GM12801 (cell line): ENCODE results near the gene RABGAP1.

ENCODE experiments used
- CTCF ChIP-seq: IDR thresholded peaks from one replicate; pipeline ENCODE4 v1.5.1; 2011; ENCODE audit warnings: control low read depth; ENCODE audit not compliant: insufficient read length; ENCODE audit errors: extremely low read depth

The RABGAP1 gene

DNA sequence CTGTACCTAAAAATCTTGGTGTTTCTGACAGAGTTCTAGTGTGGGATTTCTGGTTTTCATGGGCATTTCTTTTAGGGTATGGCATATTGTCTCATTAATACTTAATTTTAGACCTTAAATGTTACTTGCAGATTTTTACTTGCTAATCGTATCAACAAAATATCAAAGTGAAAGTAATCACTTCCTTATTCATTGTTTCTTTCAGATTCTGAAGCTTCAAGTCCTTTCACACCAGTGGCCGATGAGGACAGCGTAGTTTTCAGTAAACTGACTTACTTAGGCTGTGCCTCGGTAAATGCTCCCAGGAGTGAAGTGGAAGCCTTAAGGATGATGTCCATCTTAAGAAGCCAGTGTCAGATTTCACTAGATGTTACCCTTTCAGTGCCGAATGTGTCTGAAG is 45.2 kb downstream of the RABGAP1 start:
- no peak for TF ChIP-seq CTCF

GRCh38 chr9:122988141-122988540 is 47.3 kb downstream of the RABGAP1 start:
- TF ChIP-seq CTCF: no peak

DNA sequence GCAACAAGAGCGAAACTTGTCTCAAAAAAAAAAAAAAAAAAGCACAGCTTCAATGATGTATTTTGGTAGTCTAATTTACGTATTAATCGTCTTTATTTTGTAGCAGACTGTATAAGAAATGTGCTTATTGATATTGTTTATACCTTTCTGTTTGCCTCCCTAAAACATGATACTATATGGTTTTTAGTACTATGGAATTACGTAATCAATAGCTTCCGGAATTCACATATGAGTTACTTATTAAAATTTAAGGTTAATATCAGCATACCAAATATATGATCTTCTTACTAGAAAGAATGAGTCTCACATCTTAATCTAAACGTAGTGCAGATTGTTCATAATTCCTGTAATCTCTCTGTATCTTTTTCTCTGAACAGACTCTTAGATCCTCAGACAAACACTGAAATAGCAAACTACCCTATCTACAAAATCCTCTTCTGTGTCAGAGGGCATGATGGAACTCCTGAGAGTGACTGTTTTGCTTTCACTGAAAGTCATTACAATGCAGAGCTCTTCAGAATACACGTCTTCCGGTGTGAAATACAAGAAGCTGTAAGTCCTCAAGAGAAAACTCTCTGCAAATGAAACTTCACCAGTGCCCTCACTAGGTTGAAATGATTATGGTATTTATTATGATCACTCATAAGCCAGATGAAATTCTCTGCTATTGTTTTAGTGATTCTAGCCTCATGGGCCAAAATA is 48.3 kb downstream of the RABGAP1 start:
- no peak for TF ChIP-seq CTCF

DNA sequence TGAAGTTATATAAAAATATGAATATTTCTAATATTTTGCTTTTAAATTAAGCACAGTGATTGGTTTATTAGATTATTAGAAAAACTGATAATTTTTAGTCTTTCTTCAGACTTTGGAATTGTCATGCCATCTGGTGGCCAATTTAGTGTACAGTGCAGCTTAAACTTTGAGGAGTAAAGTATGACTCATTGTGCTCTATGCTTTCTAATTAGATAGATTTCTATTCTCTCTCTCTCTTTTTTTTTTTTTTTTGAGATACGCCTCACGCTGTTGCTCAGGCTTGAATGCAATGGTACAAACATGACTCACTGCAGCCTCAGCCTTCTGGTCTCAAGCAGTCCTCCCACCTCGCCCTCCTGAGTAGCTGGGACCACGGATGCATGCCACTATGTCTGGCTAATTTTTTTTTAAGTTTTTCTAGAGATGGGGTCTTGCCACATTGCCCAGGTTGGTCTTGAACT is 50.6 kb downstream of the RABGAP1 start:
- TF ChIP-seq CTCF: no peak

GRCh38 chr9:122996586-122996985 is 55.8 kb downstream of the RABGAP1 start:
- no peak for TF ChIP-seq CTCF

DNA sequence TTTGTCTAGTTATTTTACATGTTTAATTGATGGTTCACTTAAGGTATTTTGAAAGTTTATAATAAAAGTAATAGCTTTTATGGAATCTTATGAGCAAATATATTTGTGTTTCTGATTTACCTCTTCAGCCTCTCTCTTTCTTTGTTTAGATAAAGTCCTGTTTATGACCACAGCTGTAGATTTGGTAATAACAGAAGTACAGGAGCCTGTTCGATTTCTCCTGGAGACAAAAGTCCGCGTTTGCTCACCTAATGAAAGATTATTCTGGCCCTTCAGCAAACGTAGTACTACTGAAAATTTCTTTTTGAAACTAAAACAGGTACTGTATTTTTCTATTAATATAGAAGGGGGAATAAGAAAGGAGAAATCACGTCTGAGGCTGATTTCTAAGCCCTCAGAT is 57.6 kb downstream of the RABGAP1 start:
- TF ChIP-seq CTCF: no peak

DNA sequence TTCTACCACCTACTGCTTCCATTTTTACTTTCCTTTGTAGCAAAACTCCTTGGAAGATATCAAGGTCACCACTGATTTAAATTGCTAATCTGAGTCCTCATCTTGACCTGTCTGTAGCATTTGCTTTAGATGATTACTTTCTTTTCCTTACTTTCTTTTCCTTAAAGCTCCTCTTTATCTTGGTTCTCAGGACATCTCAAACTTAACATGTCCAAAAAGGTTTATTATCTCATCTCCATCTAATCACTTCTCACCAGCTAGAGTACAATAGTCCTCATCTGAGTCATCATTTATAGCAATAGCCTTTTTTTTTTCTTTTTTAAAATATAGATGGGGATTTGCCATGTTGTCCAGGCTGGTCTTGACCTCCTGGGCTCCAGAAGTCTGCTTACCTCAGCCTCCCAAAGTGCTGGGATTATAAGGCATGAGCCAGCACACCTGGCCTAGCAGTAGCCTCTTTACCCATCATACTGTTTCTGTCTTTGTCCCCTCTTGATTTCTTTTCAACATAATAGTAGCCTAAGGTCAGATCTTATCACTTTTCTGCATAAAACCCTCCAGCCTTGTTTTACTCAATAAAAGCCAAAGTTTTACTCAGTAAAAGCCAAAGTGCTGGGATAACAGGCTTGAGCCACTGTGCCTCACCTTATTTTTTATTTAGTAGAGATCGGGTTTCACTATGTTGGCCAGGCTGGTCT is 59.7 kb downstream of the RABGAP1 start:
- no peak for TF ChIP-seq CTCF
